GM18517 (cell line): ENCODE results near the gene CDON.

ENCODE experiments used
- ATAC-seq: cut with Tn5 transposase; IDR thresholded peaks from one replicate; pipeline ENCODE4 v1.9.1; 2021; ENCODE audit warnings: mild to moderate bottlenecking, moderate library complexity; ENCODE audit not compliant: unreplicated experiment

Gene CDON

GRCh38 chr11:125957618-125958332, 104.9 kb downstream of the CDON start:
- ATAC-seq: no peak

GRCh38 chr11:125956391-125957134, 106.1 kb downstream of the CDON start:
- no peak for ATAC-seq

GRCh38 chr11:125955856-125956255, 106.8 kb downstream of the CDON start:
- ATAC-seq: no peak

GRCh38 chr11:125954945-125955640, 107.6 kb downstream of the CDON start:
- ATAC-seq: no peak

GRCh38 chr11:125954123-125954944, 108.3 kb downstream of the CDON start:
- ATAC-seq: no peak

- no peak for ATAC-seq
These were observed 109.2 kb downstream of the CDON start for GRCh38 chr11:125953401-125953935.

- no peak for ATAC-seq
These were observed 109.7 kb downstream of the CDON start for GRCh38 chr11:125952973-125953372.

- ATAC-seq: no peak
These were observed 110.1 kb downstream of the CDON start for GRCh38 chr11:125952559-125952958.

- ATAC-seq: no peak
These were observed 110.9 kb downstream of the CDON start for GRCh38 chr11:125951731-125952130.

GRCh38 chr11:125950696-125951651, 111.7 kb downstream of the CDON start:
- ATAC-seq: no peak

- no peak for ATAC-seq
These were observed 112.5 kb downstream of the CDON start for GRCh38 chr11:125950178-125950490.

GRCh38 chr11:125949271-125950177, 113.1 kb downstream of the CDON start:
- no peak for ATAC-seq

GRCh38 chr11:125948278-125949051, 114.2 kb downstream of the CDON start:
- ATAC-seq: no peak

GRCh38 chr11:125947419-125948277, 115.0 kb downstream of the CDON start:
- no peak for ATAC-seq

- ATAC-seq: no peak
These were observed 115.8 kb downstream of the CDON start for GRCh38 chr11:125946712-125947418.

GRCh38 chr11:125945797-125946520, 116.7 kb downstream of the CDON start, which contains the start of gene VSIG10L2:
TSS of gene VSIG10L2 (plus strand) at chr11:125946044. CDS start at chr11:125946056, 12 bp downstream.
- ATAC-seq: no peak
